Measurements from ENCODE around the gene RNF212B.
"Not testable (repeated sequence)": the region's sequence is repeated elsewhere in the genome, so short reads cannot be mapped to it uniquely, and the experiment has no call there.

Gene RNF212B

GRCh38 chr14:23227566-23227965, 10.2 kb upstream of the RNF212B start:
- Histone ChIP-seq H3K27ac (no peak overlapping the region), H3K27me3 (ENCODE audit: insufficient read depth, low read depth) (no peaks in the 10 kb centered on the region), H3K9ac (no peak overlapping the region), H3K4me2 (no peak overlapping the region), H2AFZ (ENCODE audit: low read depth) (no peak overlapping the region), H3K36me3 (ENCODE audit: insufficient read depth) (no peaks in the 10 kb centered on the region), H3K4me1 (ENCODE audit: low read depth, poor library complexity, severe bottlenecking) (no peaks in the 10 kb centered on the region), H4K20me1 (ENCODE audit: insufficient read depth) (no peaks in the 10 kb centered on the region), H3K79me2 (ENCODE audit: insufficient read depth, low read depth) (no peaks in the 10 kb centered on the region), H3K4me3 (IDR thresholded peaks at IDR 0.05; ENCODE audit: insufficient read depth, low read depth, low read length) (no peak overlapping the region)
- no peak for TF ChIP-seq CTCF (conservative IDR thresholded peaks at IDR 0.05; ENCODE audit: low read depth, low read length)

DNA sequence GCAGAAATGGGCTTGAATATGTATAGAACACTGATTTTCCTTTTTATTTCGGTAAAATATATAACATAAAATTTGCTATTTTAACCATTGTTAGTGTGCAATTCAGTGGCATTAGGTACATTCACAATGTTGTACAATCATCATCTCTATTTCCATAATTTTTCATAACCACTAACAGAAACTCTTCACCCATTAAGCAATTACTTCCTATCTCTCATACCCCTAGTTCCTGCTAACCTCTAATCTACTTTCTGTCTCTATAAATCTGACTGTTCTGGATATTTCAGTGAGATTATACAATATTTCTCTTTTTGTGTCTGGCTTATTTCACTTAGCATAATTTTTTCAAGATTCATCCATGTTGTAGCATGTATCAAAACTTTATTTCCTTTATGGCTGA, 8.9 kb upstream of the RNF212B start:
- Histone ChIP-seq H3K4me2 (no peak overlapping the region), H3K27ac (no peak overlapping the region), H3K9ac (no peak overlapping the region), H4K20me1 (ENCODE audit: insufficient read depth) (no peaks in the 10 kb centered on the region), H3K27me3 (ENCODE audit: insufficient read depth, low read depth) (no peaks in the 10 kb centered on the region), H3K79me2 (ENCODE audit: insufficient read depth, low read depth) (no peaks in the 10 kb centered on the region), H3K36me3 (ENCODE audit: insufficient read depth) (no peaks in the 10 kb centered on the region), H3K4me1 (ENCODE audit: low read depth, poor library complexity, severe bottlenecking) (no peaks in the 10 kb centered on the region), H3K4me3 (IDR thresholded peaks at IDR 0.05; ENCODE audit: insufficient read depth, low read depth, low read length) (no peak overlapping the region), H2AFZ (ENCODE audit: low read depth) (no peak overlapping the region)
- no peak for TF ChIP-seq CTCF (conservative IDR thresholded peaks at IDR 0.05; ENCODE audit: low read depth, low read length)

GRCh38 chr14:23232241-23232808, 5.4 kb upstream of the RNF212B start:
- H3K79me2 ChIP-seq (ENCODE audit: insufficient read depth, low read depth); H3K36me3 ChIP-seq (ENCODE audit: insufficient read depth); H3K4me3 ChIP-seq (IDR thresholded peaks at IDR 0.05; ENCODE audit: insufficient read depth, low read depth, low read length); H3K9ac ChIP-seq; H2AFZ ChIP-seq (ENCODE audit: low read depth); H3K27me3 ChIP-seq (ENCODE audit: insufficient read depth, low read depth); H3K4me2 ChIP-seq; H3K4me1 ChIP-seq (ENCODE audit: low read depth, poor library complexity, severe bottlenecking); H3K27ac ChIP-seq; H4K20me1 ChIP-seq (ENCODE audit: insufficient read depth): not testable (repeated sequence)

- no peak for TF ChIP-seq CTCF (conservative IDR thresholded peaks at IDR 0.05; ENCODE audit: low read depth, low read length)
- Histone ChIP-seq H3K27me3 (ENCODE audit: insufficient read depth, low read depth) (no peaks in the 10 kb centered on the region), H3K4me1 (ENCODE audit: low read depth, poor library complexity, severe bottlenecking) (peaks cover 21% of the 10 kb centered on the region), H4K20me1 (ENCODE audit: insufficient read depth) (no peaks in the 10 kb centered on the region), H3K9ac (no peak overlapping the region), H2AFZ (ENCODE audit: low read depth) (no peak overlapping the region), H3K27ac (no peak overlapping the region), H3K36me3 (ENCODE audit: insufficient read depth) (no peaks in the 10 kb centered on the region), H3K4me3 (IDR thresholded peaks at IDR 0.05; ENCODE audit: insufficient read depth, low read depth, low read length) (no peak overlapping the region), H3K79me2 (ENCODE audit: insufficient read depth, low read depth) (no peaks in the 10 kb centered on the region), H3K4me2 (peak overlapping the region; percentile 36; the same call in 1 of the 2 replicates)
Measured at GRCh38 chr14:23240661-23241060, 2.9 kb downstream of the RNF212B start.

DNA sequence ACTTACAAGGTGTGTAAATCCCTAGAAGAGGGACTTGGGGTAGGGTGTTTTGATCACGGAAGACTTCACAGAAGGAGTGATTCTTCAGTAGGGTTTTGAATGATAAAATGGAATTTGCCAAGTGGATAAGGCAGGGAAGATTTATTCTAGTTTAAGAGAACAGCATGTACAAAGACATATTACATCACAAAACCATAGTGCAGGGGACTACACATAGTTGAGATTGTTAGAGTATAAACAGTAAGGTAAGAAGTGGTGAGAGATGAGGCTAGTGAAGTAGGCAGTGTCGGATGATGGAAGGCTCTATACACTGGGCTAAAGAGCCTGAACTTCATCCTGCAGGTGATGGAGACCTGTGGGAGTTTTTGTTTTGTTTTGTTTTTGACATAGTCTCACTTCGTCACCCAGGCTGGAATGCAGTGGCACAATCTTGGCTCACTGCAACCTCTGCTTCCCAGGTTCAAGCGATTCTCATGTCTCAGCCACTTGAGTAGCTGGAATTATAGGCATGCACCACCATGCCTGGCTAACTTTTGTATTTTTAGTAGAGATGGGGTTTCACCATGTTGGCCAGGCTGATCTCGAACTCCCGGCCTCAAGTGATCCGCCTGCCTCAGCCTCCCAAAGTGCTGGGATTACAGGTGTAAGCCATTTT, 3.5 kb downstream of the RNF212B start:
- H2AFZ ChIP-seq (ENCODE audit: low read depth); H3K27me3 ChIP-seq (ENCODE audit: insufficient read depth, low read depth); H3K79me2 ChIP-seq (ENCODE audit: insufficient read depth, low read depth); H3K9ac ChIP-seq; H3K4me3 ChIP-seq (IDR thresholded peaks at IDR 0.05; ENCODE audit: insufficient read depth, low read depth, low read length); H4K20me1 ChIP-seq (ENCODE audit: insufficient read depth); H3K27ac ChIP-seq; H3K36me3 ChIP-seq (ENCODE audit: insufficient read depth); H3K4me2 ChIP-seq: not testable (repeated sequence)
- peaks cover 21% of the 10 kb centered on the region for H3K4me1 ChIP-seq (ENCODE audit: low read depth, poor library complexity, severe bottlenecking)
